Measurements from ENCODE around the gene WNT16. TPM values are rescaled to one million over a fixed set of nuclear protein-coding genes. Genes with fewer than 3 reads are reported as not detected.

WNT16 gene
- total RNA-seq, 1 donor from 2014 or later, result 0.49 TPM

DNA sequence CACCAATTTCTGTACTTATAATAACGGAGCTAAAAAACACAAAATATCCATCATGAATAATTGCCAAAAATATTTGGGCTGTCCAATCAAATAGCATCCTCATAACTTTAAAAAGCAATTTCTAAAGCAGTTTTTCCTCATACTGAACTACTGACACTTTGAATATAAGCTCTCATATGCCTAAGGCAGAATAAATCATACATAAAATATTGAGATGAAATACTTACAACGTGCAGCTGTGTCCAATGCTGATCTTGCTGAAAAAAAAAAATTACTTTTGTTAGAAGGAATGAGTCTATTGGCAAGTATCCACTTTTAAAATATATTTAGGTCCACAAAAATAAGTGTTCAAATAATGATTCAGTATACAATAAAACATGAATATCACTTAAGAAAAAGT lies 43.1 kb downstream of the WNT16 start:
- Mint-ChIP-seq H3K27ac (peak overlapping the region; percentile 17), H3K27me3 (ENCODE audit: low read depth) (no peaks in the 10 kb centered on the region), H3K4me1 (peaks cover 42% of the 10 kb centered on the region), H3K36me3 (peaks cover 25% of the 10 kb centered on the region), H3K9me3 (no peaks in the 10 kb centered on the region), H3K4me3 (no peak overlapping the region)
- no peak for DNase-seq (ENCODE audit: low spot score in 2 of 2, unreplicated experiment in 2 of 2)
- no peak for TF ChIP-seq CTCF (IDR thresholded peaks at IDR 0.05; ENCODE audit: unreplicated experiment)

- Mint-ChIP-seq H3K4me1 (peaks cover 39% of the 10 kb centered on the region), H3K4me3 (no peak overlapping the region), H3K36me3 (peaks cover 26% of the 10 kb centered on the region), H3K27ac (peak overlapping the region; percentile 68), H3K9me3 (no peaks in the 10 kb centered on the region), H3K27me3 (ENCODE audit: low read depth) (no peaks in the 10 kb centered on the region)
- TF ChIP-seq CTCF (IDR thresholded peaks at IDR 0.05; ENCODE audit: unreplicated experiment), result no peak
- no peak for DNase-seq (ENCODE audit: low spot score in 2 of 2, unreplicated experiment in 2 of 2)
These were observed 43.7 kb downstream of the WNT16 start for GRCh38 chr7:121372376-121373010.

DNA sequence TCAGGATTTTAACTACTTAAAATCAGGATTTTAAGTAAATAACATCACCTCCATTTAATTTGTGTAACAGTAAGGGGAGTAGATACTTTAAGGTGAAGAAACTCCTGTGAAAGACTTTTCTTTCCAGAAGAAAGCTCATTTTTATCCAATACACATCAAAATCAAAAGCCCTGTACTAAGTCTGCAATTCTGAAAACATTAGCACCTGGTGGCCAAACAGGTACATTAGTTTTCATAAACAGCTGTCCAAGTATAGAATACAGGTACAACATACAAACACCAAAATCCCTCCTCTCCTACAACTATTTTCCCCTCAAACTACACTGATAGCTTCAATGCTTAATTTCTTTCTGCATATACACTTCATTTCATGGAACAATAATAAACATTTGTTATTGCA lies 44.4 kb downstream of the WNT16 start:
- Mint-ChIP-seq H3K27me3 (ENCODE audit: low read depth) (no peaks in the 10 kb centered on the region), H3K36me3 (peaks cover 30% of the 10 kb centered on the region), H3K9me3 (no peaks in the 10 kb centered on the region), H3K27ac (peak overlapping the region; percentile 15), H3K4me1 (peaks cover 37% of the 10 kb centered on the region), H3K4me3 (no peak overlapping the region)
- no peak for DNase-seq (ENCODE audit: low spot score in 2 of 2, unreplicated experiment in 2 of 2)
- peak; percentile 55 for TF ChIP-seq CTCF (IDR thresholded peaks at IDR 0.05; ENCODE audit: unreplicated experiment)

DNA sequence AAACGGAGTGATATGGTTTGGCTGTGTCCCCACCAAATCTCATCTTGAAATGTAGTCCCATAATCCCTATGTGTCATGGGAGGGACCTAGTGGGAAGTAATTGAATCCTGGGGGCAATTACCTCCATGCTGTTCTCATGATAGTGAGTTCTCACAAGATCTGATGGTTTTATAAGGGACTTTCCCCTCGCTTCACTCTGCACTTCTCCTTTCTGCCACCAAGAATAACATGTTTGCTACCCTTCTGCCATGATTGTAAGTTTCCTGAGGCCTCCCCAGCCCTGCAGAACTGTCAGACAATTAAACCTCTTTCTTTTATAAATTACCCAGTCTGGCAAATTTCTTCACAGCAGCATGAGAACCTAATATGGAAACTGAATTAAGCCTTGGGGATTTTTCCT lies 48.2 kb downstream of the WNT16 start:
- H3K27ac Mint-ChIP-seq, result no peak overlapping the region
- TF ChIP-seq CTCF (IDR thresholded peaks at IDR 0.05; ENCODE audit: unreplicated experiment), result no peak

DNA sequence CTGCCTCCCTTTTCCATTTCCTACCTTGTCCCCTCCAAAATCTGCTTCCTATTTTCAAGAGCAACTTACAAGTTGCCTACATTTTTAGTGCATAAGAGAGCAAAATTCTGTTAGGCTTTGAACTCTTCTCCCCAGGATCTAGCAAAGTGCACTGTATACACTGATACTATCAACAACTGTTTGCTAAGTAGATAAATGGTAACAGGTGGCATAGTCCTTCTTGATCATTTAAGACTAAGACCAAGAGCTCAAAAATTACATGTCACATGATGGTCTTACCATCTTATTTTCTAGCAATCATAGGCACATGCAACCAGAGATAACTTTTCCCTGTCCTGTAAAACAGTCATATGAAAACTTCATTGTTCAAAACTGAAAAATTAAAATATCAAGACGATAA lies 51.1 kb downstream of the WNT16 start:
- no peak for TF ChIP-seq CTCF (IDR thresholded peaks at IDR 0.05; ENCODE audit: unreplicated experiment)
- H3K27ac Mint-ChIP-seq, result no peak overlapping the region

More for the DNA sequence above, 48.2 kb downstream of the WNT16 start:
- H3K9me3 Mint-ChIP-seq, result no peaks in the 10 kb centered on the region
- peaks cover 22% of the 10 kb centered on the region for H3K4me1 Mint-ChIP-seq
- H3K27me3 Mint-ChIP-seq (ENCODE audit: low read depth), result no peaks in the 10 kb centered on the region
- DNase-seq (ENCODE audit: low spot score in 2 of 2, unreplicated experiment in 2 of 2), result no peak
- H3K36me3 Mint-ChIP-seq, result peaks cover 31% of the 10 kb centered on the region
- no peak overlapping the region for H3K4me3 Mint-ChIP-seq

More for the DNA sequence above, 51.1 kb downstream of the WNT16 start:
- no peak overlapping the region for H3K4me3 Mint-ChIP-seq
- H3K4me1 Mint-ChIP-seq, result peaks cover 31% of the 10 kb centered on the region
- DNase-seq (ENCODE audit: low spot score in 2 of 2, unreplicated experiment in 2 of 2), result no peak
- no peaks in the 10 kb centered on the region for H3K9me3 Mint-ChIP-seq
- H3K27me3 Mint-ChIP-seq (ENCODE audit: low read depth), result no peaks in the 10 kb centered on the region
- H3K36me3 Mint-ChIP-seq, result peaks cover 18% of the 10 kb centered on the region

All from mesothelial cell of epicardium (in vitro differentiated cells).